PC-3 (cell line): ENCODE measurements around the gene CMTM4.

Experiments used
- EZH2 ChIP-seq: fragments of 300-600 bp; sonication (generic); IDR thresholded peaks from one replicate; pipeline ENCODE4 v1.6.1; 2017; ENCODE audit warnings: antibody characterized with exemption, mild to moderate bottlenecking, low read length; ENCODE audit not compliant: unreplicated experiment
- TF ChIP-seq, protein P1 (sequence below): fragments of 300-600 bp; sonication (generic); conservative IDR thresholded peaks from 2 replicates; pipeline ENCODE4 v1.5.1; 2017; ENCODE audit warnings: antibody characterized with exemption, low read depth, mild to moderate bottlenecking, low read length

DNA sequence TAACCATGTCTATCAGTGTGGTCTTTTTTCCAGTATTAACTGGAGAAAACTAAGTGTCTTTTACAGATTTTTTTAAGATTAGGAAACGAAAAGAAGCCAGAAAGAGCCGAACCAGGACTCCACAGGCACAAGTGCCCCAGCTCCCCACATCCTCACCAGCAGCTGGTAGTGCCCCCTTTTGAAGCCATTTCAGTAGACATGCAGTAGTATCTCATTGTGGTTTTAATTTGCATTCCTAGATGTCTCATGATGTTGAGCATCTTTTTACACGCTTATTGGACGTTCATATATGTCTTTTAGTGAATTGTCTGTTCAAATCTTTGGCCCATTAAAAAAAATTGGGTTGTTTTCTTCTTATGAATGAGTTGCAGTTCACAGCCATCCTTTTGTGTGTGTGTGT is 96.8 kb downstream of the CMTM4 start:
- TF ChIP-seq EZH2: no peak
- TF ChIP-seq, protein P1, sequence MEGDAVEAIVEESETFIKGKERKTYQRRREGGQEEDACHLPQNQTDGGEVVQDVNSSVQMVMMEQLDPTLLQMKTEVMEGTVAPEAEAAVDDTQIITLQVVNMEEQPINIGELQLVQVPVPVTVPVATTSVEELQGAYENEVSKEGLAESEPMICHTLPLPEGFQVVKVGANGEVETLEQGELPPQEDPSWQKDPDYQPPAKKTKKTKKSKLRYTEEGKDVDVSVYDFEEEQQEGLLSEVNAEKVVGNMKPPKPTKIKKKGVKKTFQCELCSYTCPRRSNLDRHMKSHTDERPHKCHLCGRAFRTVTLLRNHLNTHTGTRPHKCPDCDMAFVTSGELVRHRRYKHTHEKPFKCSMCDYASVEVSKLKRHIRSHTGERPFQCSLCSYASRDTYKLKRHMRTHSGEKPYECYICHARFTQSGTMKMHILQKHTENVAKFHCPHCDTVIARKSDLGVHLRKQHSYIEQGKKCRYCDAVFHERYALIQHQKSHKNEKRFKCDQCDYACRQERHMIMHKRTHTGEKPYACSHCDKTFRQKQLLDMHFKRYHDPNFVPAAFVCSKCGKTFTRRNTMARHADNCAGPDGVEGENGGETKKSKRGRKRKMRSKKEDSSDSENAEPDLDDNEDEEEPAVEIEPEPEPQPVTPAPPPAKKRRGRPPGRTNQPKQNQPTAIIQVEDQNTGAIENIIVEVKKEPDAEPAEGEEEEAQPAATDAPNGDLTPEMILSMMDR: no peak
